Parathyroid adenoma (tissue), 2 donors: ENCODE data around the gene CNPY4.

Experiments used
- H2AFZ ChIP-seq: fragments of 300-600 bp; sonication (generic); one replicate; pipeline ENCODE4 v1.7.0; 2017; ENCODE audit warnings: antibody characterized with exemption, mild to moderate bottlenecking
- H3K27ac ChIP-seq: fragments of 300-600 bp; sonication (generic); one replicate; pipeline ENCODE4 v1.7.0; 2017
- H3K27me3 ChIP-seq: fragments of 300-600 bp; sonication (generic); one replicate; pipeline ENCODE4 v1.7.0; 2017; ENCODE audit warnings: low read length; ENCODE audit not compliant: control insufficient read depth, insufficient read depth
- H3K36me3 ChIP-seq: fragments of 300-600 bp; sonication (generic); one replicate; pipeline ENCODE4 v1.7.0; 2017; ENCODE audit warnings: low read length; ENCODE audit not compliant: control insufficient read depth, insufficient read depth
- H3K4me1 ChIP-seq: fragments of 300-600 bp; sonication (generic); one replicate; pipeline ENCODE4 v1.7.0; 2017; ENCODE audit warnings: control low read depth
- H3K4me2 ChIP-seq: fragments of 300-600 bp; sonication (generic); one replicate; pipeline ENCODE4 v1.7.0; 2017; ENCODE audit warnings: low read length
- H3K4me3 ChIP-seq: fragments of 300-600 bp; sonication (generic); one replicate; pipeline ENCODE4 v1.7.0; 2017; ENCODE audit warnings: low read depth, low read length
- H3K79me2 ChIP-seq: fragments of 300-600 bp; sonication (generic); one replicate; pipeline ENCODE4 v1.7.0; 2017; ENCODE audit warnings: control low read depth
- H3K9ac ChIP-seq: fragments of 300-600 bp; sonication (generic); one replicate; pipeline ENCODE4 v1.7.0; 2017; ENCODE audit warnings: mild to moderate bottlenecking
- H3K9me3 ChIP-seq: fragments of 300-600 bp; sonication (generic); one replicate; pipeline ENCODE4 v1.7.0; 2017; ENCODE audit warnings: low read length; ENCODE audit not compliant: control insufficient read depth
- CTCF ChIP-seq: fragments of 300-600 bp; sonication (generic); IDR thresholded peaks from one replicate; pipeline ENCODE4 v1.7.0; 2017; ENCODE audit warnings: antibody characterized with exemption, mild to moderate bottlenecking
- donor health status: primary hyperparathyroidism.

Gene CNPY4

GRCh38 chr7:100074841-100075240, 44.6 kb upstream of the CNPY4 start:
- TF ChIP-seq CTCF: no peak
- H3K36me3 ChIP-seq: peaks cover 9% of the 10 kb centered on the region
- no peak overlapping the region for H3K4me3 ChIP-seq
- H3K9me3 ChIP-seq: no peaks in the 10 kb centered on the region
- H3K79me2 ChIP-seq: peaks cover 7% of the 10 kb centered on the region
- no peak overlapping the region for H3K9ac ChIP-seq
- H3K27ac ChIP-seq: no peak overlapping the region
- no peaks in the 10 kb centered on the region for H3K4me1 ChIP-seq
- H2AFZ ChIP-seq: no peak overlapping the region
- H3K27me3 ChIP-seq: no peaks in the 10 kb centered on the region
- no peak overlapping the region for H3K4me2 ChIP-seq

DNA sequence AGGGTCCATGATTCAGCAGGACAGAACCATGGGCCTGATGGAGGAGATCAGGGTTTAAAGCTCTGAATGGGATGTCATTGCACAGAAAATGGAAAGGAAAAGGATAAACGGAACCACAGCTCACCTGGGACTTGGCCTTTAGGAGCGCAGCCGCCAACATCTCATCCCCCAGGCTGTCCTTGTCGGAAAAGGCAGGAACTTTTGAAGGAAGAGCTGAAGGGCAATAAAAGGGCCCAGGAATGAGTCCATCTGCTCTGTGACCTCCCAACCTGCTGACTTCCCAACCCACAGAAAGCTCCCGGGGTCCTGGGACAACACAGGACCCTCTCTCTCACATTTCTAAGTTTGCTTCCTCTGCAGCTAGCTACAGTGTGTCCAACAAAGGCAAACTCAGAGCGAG, 44.0 kb upstream of the CNPY4 start:
- H3K4me1 ChIP-seq: peaks cover 2% of the 10 kb centered on the region
- no peaks in the 10 kb centered on the region for H3K27me3 ChIP-seq
- no peaks in the 10 kb centered on the region for H3K9me3 ChIP-seq
- peaks cover 12% of the 10 kb centered on the region for H3K79me2 ChIP-seq
- no peak overlapping the region for H3K4me2 ChIP-seq
- H3K4me3 ChIP-seq: no peak overlapping the region
- TF ChIP-seq CTCF: no peak
- H3K27ac ChIP-seq: no peak overlapping the region
- H3K36me3 ChIP-seq: peaks cover 9% of the 10 kb centered on the region
- H2AFZ ChIP-seq: no peak overlapping the region
- no peak overlapping the region for H3K9ac ChIP-seq

DNA sequence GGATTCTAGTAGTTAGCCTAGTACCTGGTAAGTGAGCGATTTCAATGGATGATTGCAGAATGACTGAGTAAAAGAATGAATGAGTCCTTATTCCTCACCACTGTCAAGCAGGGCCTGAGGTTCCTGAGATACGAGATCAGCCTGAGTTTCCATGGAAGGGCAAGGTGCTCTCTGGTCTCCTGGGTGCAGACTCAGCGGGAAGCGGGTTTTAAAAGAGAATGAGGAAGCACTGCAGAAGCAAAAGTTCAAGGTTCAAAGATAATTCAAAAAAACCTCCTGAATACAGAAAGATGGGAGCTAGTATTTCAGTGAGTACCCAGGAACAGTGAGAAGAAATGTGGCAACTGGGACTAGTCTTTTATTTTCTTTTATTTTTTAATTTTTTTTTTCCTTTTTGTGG, 42.2 kb upstream of the CNPY4 start:
- Histone ChIP-seq H3K4me2 (no peak overlapping the region), H3K9me3 (no peaks in the 10 kb centered on the region), H3K36me3 (peaks cover 1% of the 10 kb centered on the region), H3K4me3 (no peak overlapping the region), H3K9ac (no peak overlapping the region), H3K4me1 (peaks cover 5% of the 10 kb centered on the region), H3K27me3 (no peaks in the 10 kb centered on the region), H2AFZ (no peak overlapping the region), H3K27ac (no peak overlapping the region), H3K79me2 (peaks cover 19% of the 10 kb centered on the region)
- TF ChIP-seq CTCF: no peak

DNA sequence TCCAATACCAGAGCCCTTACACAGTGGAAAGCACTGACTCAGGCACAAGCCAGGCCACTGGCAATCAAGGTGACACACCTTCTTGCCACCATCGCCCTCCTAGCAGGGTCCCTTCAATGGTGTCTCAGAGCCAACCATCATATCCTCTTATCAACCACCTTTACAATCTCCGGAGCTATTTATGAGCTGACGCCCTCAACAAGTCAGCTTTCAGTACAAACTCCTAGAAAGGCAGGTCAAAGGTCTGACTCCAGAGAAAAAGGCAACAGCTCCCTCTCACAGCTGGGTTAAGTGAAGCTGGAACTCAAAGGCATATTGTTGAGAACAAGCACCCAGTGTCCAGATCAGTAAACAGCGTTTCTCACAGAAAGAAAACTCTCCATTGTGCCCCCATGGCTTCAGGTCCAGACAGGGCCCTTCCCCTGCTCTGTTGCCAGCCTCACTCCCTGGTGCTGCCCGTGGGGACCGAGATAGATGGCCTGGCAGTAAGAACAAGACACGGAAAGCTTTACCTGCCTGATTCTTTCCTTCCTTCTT, 40.3 kb upstream of the CNPY4 start:
- Histone ChIP-seq H3K36me3 (no peaks in the 10 kb centered on the region), H3K9ac (no peak overlapping the region), H3K27ac (no peak overlapping the region), H2AFZ (no peak overlapping the region), H3K9me3 (no peaks in the 10 kb centered on the region), H3K79me2 (peaks cover 19% of the 10 kb centered on the region), H3K27me3 (no peaks in the 10 kb centered on the region), H3K4me3 (no peak overlapping the region), H3K4me1 (peaks cover 12% of the 10 kb centered on the region), H3K4me2 (no peak overlapping the region)
- TF ChIP-seq CTCF: no peak

GRCh38 chr7:100080907-100081534, 38.4 kb upstream of the CNPY4 start:
- peak overlapping the region; percentile 97 for H3K4me2 ChIP-seq
- peaks cover 12% of the 10 kb centered on the region for H3K4me1 ChIP-seq
- no peak for TF ChIP-seq CTCF

More at GRCh38 chr7:100080907-100081534, 38.4 kb upstream of the CNPY4 start:
- Histone ChIP-seq H2AFZ (peak overlapping the region; percentile 79), H3K36me3 (no peaks in the 10 kb centered on the region), H3K79me2 (peaks cover 19% of the 10 kb centered on the region), H3K27me3 (no peaks in the 10 kb centered on the region), H3K27ac (peak overlapping the region; percentile 74), H3K4me3 (peak overlapping the region; percentile 78), H3K9ac (peak overlapping the region; percentile 55), H3K9me3 (no peaks in the 10 kb centered on the region)
